IMR-90 (cell line): ENCODE data around the gene CD164L2.

ENCODE experiments used
- BHLHE40 ChIP-seq: fragments of 150-350 bp; IDR thresholded peaks from 2 replicates; pipeline ENCODE4 v1.6.1; 2016; ENCODE audit warnings: mild to moderate bottlenecking, low read depth, low read length
- CEBPB ChIP-seq: IDR thresholded peaks from 2 replicates; pipeline ENCODE4 v1.6.1; 2012; ENCODE audit warnings: low read depth, low read length, improper control_type of control experiment
- CHD1 ChIP-seq: IDR thresholded peaks from 2 replicates; pipeline ENCODE4 v1.6.1; 2012; ENCODE audit warnings: low read depth, low read length, improper control_type of control experiment
- MAFK ChIP-seq: IDR thresholded peaks from 2 replicates; pipeline ENCODE4 v1.6.1; 2012; ENCODE audit warnings: low read depth, low read length, improper control_type of control experiment
- MAZ ChIP-seq: IDR thresholded peaks from 2 replicates; pipeline ENCODE4 v1.6.1; 2012; ENCODE audit warnings: low read depth, mild to moderate bottlenecking, low read length, improper control_type of control experiment, moderate library complexity, borderline replicate concordance
- MXI1 ChIP-seq: IDR thresholded peaks from 2 replicates; pipeline ENCODE4 v1.6.1; 2012; ENCODE audit warnings: low read depth, mild to moderate bottlenecking, low read length, moderate library complexity, borderline replicate concordance
- POLR2A ChIP-seq: IDR thresholded peaks from 2 replicates; pipeline ENCODE4 v1.6.1; 2012; ENCODE audit warnings: mild to moderate bottlenecking, low read depth, low read length
- RAD21 ChIP-seq: IDR thresholded peaks from 2 replicates; pipeline ENCODE4 v1.6.1; 2012; ENCODE audit warnings: low read length, improper control_type of control experiment
- RFX5 ChIP-seq: IDR thresholded peaks from 2 replicates; pipeline ENCODE4 v1.8.0; 2012; ENCODE audit warnings: low read depth, mild to moderate bottlenecking, low read length, moderate library complexity
- SMC3 ChIP-seq: fragments of 150-350 bp; IDR thresholded peaks from 2 replicates; pipeline ENCODE4 v1.6.1; 2016; ENCODE audit warnings: low read depth, mild to moderate bottlenecking, antibody characterized with exemption, low read length, moderate library complexity
- TF ChIP-seq, protein P1 (sequence below): conservative IDR thresholded peaks from 2 replicates; pipeline ENCODE4 v1.5.1; 2012; ENCODE audit warnings: mild to moderate bottlenecking, low read depth, low read length, improper control_type of control experiment
- TF ChIP-seq, protein P2 (sequence below): fragments of 150-350 bp; IDR thresholded peaks from 2 replicates; pipeline ENCODE4 v1.6.1; 2017; ENCODE audit warnings: mild to moderate bottlenecking, antibody characterized with exemption, low read length, low read depth
- TF ChIP-seq, protein P3 (sequence below): fragments of 150-350 bp; IDR thresholded peaks from 2 replicates; pipeline ENCODE4 v1.6.1; 2016; ENCODE audit warnings: low read depth, mild to moderate bottlenecking, low read length, moderate library complexity, borderline replicate concordance

DNA sequence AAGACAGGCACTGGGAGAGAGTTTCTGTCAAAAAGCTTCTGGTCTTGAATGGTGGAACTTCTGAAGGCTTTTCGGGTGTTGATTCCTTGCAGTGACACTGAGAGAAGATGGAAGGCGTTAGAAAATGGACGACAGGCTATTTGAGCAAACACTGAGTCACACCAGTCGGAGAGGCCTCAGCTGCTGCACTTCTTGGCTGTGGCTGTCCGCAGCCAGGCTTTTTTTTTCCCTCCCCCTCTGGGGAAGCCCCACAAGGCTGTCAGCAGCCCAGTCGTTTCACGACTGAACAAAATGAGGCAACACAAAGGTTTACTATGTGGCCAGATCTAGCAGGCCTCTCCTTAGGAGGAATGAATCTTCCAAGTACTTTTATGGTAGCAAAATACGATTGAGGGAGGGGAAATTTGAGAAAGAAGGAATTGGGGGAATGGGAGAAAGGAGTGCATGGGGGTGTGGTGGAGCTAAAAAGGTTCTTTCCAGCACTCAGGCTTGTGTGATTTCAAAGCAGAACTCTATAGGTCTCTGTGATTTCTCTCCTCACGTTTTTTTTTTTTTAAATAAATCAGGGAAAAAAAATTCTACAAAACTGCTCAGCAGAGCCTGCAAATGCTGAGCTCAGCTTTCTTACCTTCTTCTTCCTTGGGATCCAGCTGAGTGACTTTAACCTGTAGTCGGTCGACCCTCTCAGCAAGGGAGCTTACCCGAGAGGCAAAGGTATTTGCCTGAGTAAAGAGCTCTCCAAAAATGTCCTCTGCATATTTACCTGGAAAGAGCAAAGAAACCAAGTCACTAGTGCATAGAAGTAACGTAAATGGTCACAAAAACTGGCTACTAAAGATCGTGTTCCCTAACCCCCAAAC is 35.4 kb upstream of the CD164L2 start:
- TF ChIP-seq, protein P1, sequence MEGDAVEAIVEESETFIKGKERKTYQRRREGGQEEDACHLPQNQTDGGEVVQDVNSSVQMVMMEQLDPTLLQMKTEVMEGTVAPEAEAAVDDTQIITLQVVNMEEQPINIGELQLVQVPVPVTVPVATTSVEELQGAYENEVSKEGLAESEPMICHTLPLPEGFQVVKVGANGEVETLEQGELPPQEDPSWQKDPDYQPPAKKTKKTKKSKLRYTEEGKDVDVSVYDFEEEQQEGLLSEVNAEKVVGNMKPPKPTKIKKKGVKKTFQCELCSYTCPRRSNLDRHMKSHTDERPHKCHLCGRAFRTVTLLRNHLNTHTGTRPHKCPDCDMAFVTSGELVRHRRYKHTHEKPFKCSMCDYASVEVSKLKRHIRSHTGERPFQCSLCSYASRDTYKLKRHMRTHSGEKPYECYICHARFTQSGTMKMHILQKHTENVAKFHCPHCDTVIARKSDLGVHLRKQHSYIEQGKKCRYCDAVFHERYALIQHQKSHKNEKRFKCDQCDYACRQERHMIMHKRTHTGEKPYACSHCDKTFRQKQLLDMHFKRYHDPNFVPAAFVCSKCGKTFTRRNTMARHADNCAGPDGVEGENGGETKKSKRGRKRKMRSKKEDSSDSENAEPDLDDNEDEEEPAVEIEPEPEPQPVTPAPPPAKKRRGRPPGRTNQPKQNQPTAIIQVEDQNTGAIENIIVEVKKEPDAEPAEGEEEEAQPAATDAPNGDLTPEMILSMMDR = no peak
- peak; percentile 88 for TF ChIP-seq MAFK
- TF ChIP-seq, protein P2, sequence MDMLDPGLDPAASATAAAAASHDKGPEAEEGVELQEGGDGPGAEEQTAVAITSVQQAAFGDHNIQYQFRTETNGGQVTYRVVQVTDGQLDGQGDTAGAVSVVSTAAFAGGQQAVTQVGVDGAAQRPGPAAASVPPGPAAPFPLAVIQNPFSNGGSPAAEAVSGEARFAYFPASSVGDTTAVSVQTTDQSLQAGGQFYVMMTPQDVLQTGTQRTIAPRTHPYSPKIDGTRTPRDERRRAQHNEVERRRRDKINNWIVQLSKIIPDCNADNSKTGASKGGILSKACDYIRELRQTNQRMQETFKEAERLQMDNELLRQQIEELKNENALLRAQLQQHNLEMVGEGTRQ = peak; percentile 34; the same call in 1 of the 2 replicates
- TF ChIP-seq CEBPB = peak; percentile 90
- TF ChIP-seq RAD21 = peak; percentile 41
- no peak for TF ChIP-seq POLR2A
- TF ChIP-seq MAZ = peak; percentile 51; the same call in 1 of the 2 replicates
- no peak; the same call in 1 of the 2 replicates for TF ChIP-seq CHD1
- TF ChIP-seq, protein P3, sequence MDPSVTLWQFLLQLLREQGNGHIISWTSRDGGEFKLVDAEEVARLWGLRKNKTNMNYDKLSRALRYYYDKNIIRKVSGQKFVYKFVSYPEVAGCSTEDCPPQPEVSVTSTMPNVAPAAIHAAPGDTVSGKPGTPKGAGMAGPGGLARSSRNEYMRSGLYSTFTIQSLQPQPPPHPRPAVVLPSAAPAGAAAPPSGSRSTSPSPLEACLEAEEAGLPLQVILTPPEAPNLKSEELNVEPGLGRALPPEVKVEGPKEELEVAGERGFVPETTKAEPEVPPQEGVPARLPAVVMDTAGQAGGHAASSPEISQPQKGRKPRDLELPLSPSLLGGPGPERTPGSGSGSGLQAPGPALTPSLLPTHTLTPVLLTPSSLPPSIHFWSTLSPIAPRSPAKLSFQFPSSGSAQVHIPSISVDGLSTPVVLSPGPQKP = no peak
- no peak for TF ChIP-seq RFX5
- peak; percentile 40; the same call in 1 of the 2 replicates for TF ChIP-seq BHLHE40
- peak; percentile 42 for TF ChIP-seq SMC3
- TF ChIP-seq MXI1 = no peak
